GM18873 (cell line): Measurements from ENCODE around the gene PALM3.

ENCODE experiments used
- ATAC-seq: cut with Tn5 transposase; IDR thresholded peaks from one replicate; pipeline ENCODE4 v1.9.1; 2021; ENCODE audit warnings: mild to moderate bottlenecking, moderate library complexity, moderate number of reproducible peaks; ENCODE audit not compliant: unreplicated experiment, low FRiP score

PALM3 gene

DNA sequence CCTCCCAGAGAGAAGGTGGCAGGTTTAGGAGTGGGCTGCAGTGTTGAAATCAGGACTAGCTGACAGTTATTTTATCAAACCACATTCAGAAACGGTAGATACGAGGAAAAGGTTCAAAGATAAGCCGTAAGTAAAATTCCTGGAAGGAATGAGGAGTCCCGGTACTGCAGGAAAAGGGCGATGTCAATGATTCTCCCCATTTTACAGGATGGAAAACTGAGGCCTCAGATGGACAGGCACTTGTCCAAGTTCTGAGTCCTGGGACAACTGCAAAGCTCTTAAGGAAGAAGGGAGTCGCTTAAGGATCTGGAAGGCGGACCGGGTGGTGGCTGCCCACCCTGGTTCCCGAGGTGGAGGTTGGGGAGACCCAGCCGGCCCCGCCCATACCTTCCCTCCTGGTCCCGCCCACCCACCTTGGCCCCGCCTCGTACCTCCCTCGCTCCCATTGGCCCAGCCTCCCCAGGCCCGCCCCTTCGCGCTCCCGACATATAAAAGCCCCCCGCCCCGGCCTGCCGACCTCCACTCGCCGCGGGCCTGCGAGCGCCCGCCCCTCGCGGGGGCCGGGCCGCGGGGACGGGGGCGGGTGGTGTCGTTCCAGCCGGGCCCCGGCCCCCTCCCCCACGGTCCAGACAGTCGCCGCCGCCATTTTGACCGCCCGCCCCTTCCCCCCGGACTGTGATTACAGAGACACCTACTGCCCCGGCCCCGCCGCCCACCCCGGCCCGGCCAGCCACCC is 56.4 kb downstream of the PALM3 start:
- ATAC-seq = no peak

DNA sequence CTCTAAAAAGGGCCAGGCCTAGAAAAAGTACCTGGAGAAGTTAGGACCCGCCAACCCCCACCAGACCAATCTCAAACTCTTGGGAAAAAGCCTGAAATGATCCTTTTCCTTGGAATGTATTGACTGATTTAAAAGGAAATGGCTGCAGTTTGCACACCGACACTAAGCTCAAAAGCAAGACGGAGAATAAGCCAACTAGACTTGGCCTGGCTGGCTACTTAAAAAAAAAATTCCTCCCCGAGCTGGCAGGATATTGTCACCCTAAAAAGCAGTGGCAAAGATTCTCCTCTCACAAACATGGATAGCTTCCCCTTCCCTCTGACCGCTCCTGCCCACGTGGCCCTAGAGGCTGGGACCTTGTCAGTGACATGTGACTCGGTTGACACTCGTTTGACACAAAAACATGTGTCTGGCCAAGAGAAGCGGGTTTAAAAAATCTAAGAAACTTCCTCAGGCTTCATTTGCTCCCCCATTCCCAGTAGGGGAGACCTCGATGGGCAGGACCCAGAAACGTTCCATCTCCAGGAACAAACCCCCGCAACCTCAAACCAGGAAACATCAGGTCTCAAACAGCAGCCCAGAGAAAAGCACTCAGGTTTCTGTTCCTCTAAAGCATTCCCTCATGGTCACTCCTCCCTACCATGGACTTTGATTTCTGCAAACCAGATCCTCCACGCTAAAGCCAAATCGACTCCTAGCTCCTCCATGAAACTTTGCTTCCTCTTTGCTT is 57.1 kb downstream of the PALM3 start:
- no peak for ATAC-seq
